ENCODE measurements around the gene MORN2. TPM values are rescaled to one million over a fixed set of nuclear protein-coding genes. Genes with fewer than 3 reads are reported as not detected.

Gene MORN2
- total and polyA plus RNA-seq, 2 donors (not counting 1 experiment from before 2014, with no cell fraction given): 14.4 to 35.1 TPM

- Histone ChIP-seq H3K36me3 (ENCODE audit: control insufficient read depth, insufficient read depth, low read length) (no peaks in the 10 kb centered on the region), H3K4me1 (ENCODE audit: control insufficient read depth, extremely low read depth, insufficient read depth, low read length) (no peaks in the 10 kb centered on the region), H3K9ac (ENCODE audit: insufficient read depth, low read length) (no peak overlapping the region), H4K20me1 (ENCODE audit: control insufficient read depth, extremely low read depth, insufficient read depth, low read length) (no peaks in the 10 kb centered on the region), H2AFZ (ENCODE audit: low read length) (no peak overlapping the region), H3K27me3 (ENCODE audit: control insufficient read depth, insufficient read depth, low read length) (no peaks in the 10 kb centered on the region), H3K79me2 (ENCODE audit: control insufficient read depth, insufficient read depth, low read length) (no peaks in the 10 kb centered on the region), H3K4me3 (replicated peaks in 1 of 4; ENCODE audit: control extremely low read depth in 1 of 4, insufficient read depth in 1 of 4, low read depth in 3 of 4, low read length in 4 of 4) (no peak overlapping the region), H3K9me3 (ENCODE audit: control insufficient read depth, insufficient read depth, low read depth, low read length) (no peaks in the 10 kb centered on the region), H3K4me2 (ENCODE audit: extremely low read depth, insufficient read depth, low read length) (no peak overlapping the region), H3K27ac (ENCODE audit: insufficient read depth, low read length) (no peak overlapping the region)
- TF ChIP-seq EZH2 (IDR thresholded peaks at IDR 0.05; ENCODE audit: low read length, missing control alignments): no peak
- TF ChIP-seq CTCF (conservative IDR thresholded peaks at IDR 0.05 in 1 of 2, IDR thresholded peaks at IDR 0.05 in 1 of 2; ENCODE audit: low read depth in 1 of 2, low read length in 2 of 2): no peak
- DNase-seq (ENCODE audit: low read depth in 2 of 2): no peak
These were observed 32.2 kb downstream of the MORN2 start for GRCh38 chr2:38907743-38908562.

GRCh38 chr2:38909872-38910271 is 34.1 kb downstream of the MORN2 start:
- no peak for TF ChIP-seq EZH2 (IDR thresholded peaks at IDR 0.05; ENCODE audit: low read length, missing control alignments)
- TF ChIP-seq CTCF (conservative IDR thresholded peaks at IDR 0.05 in 1 of 2, IDR thresholded peaks at IDR 0.05 in 1 of 2; ENCODE audit: low read depth in 1 of 2, low read length in 2 of 2): no peak

GRCh38 chr2:38911191-38911590 is 35.4 kb downstream of the MORN2 start:
- Histone ChIP-seq H3K9ac (ENCODE audit: insufficient read depth, low read length) (no peak overlapping the region), H2AFZ (ENCODE audit: low read length) (no peak overlapping the region), H3K79me2 (ENCODE audit: control insufficient read depth, insufficient read depth, low read length) (no peaks in the 10 kb centered on the region), H3K4me1 (ENCODE audit: control insufficient read depth, extremely low read depth, insufficient read depth, low read length) (no peaks in the 10 kb centered on the region), H3K9me3 (ENCODE audit: control insufficient read depth, insufficient read depth, low read depth, low read length) (no peaks in the 10 kb centered on the region), H3K4me3 (replicated peaks in 1 of 4; ENCODE audit: control extremely low read depth in 1 of 4, insufficient read depth in 1 of 4, low read depth in 3 of 4, low read length in 4 of 4) (no peak overlapping the region), H3K4me2 (ENCODE audit: extremely low read depth, insufficient read depth, low read length) (no peak overlapping the region), H3K27ac (ENCODE audit: insufficient read depth, low read length) (no peak overlapping the region), H4K20me1 (ENCODE audit: control insufficient read depth, extremely low read depth, insufficient read depth, low read length) (no peaks in the 10 kb centered on the region), H3K36me3 (ENCODE audit: control insufficient read depth, insufficient read depth, low read length) (no peaks in the 10 kb centered on the region), H3K27me3 (ENCODE audit: control insufficient read depth, insufficient read depth, low read length) (no peaks in the 10 kb centered on the region)
- TF ChIP-seq EZH2 (IDR thresholded peaks at IDR 0.05; ENCODE audit: low read length, missing control alignments) (no peak), CTCF (conservative IDR thresholded peaks at IDR 0.05 in 1 of 2, IDR thresholded peaks at IDR 0.05 in 1 of 2; ENCODE audit: low read depth in 1 of 2, low read length in 2 of 2) (no peak)
- no peak for DNase-seq (ENCODE audit: low read depth in 2 of 2)

More at GRCh38 chr2:38909872-38910271, 34.1 kb downstream of the MORN2 start:
- Histone ChIP-seq H3K4me3 (replicated peaks in 1 of 4; ENCODE audit: control extremely low read depth in 1 of 4, insufficient read depth in 1 of 4, low read depth in 3 of 4, low read length in 4 of 4) (no peak overlapping the region), H3K79me2 (ENCODE audit: control insufficient read depth, insufficient read depth, low read length) (no peaks in the 10 kb centered on the region), H3K4me2 (ENCODE audit: extremely low read depth, insufficient read depth, low read length) (no peak overlapping the region), H3K9me3 (ENCODE audit: control insufficient read depth, insufficient read depth, low read depth, low read length) (no peaks in the 10 kb centered on the region), H3K9ac (ENCODE audit: insufficient read depth, low read length) (no peak overlapping the region), H3K36me3 (ENCODE audit: control insufficient read depth, insufficient read depth, low read length) (no peaks in the 10 kb centered on the region), H3K4me1 (ENCODE audit: control insufficient read depth, extremely low read depth, insufficient read depth, low read length) (no peaks in the 10 kb centered on the region), H3K27me3 (ENCODE audit: control insufficient read depth, insufficient read depth, low read length) (no peaks in the 10 kb centered on the region), H4K20me1 (ENCODE audit: control insufficient read depth, extremely low read depth, insufficient read depth, low read length) (no peaks in the 10 kb centered on the region), H3K27ac (ENCODE audit: insufficient read depth, low read length) (no peak overlapping the region), H2AFZ (ENCODE audit: low read length) (no peak overlapping the region)
- no peak for DNase-seq (ENCODE audit: low read depth in 2 of 2)

All from fibroblast of lung (primary cell).